Liver (tissue), 3 donors: ENCODE measurements around the gene PLCB1.

Source experiments
- NR2F2 ChIP-seq: IDR thresholded peaks from 2 replicates; pipeline ENCODE4 v1.6.1; 2016; ENCODE audit warnings: antibody characterized with exemption
- RAD21 ChIP-seq, 2 donors: IDR thresholded peaks; 2 replicates each; pipeline ENCODE4 v1.6.1; 2016; ENCODE audit warnings: antibody characterized with exemption in 2 of 2, mild to moderate bottlenecking in 2 of 2
- TAF1 ChIP-seq: conservative IDR thresholded peaks from 2 replicates; pipeline ENCODE4 v1.6.1; 2016; ENCODE audit warnings: antibody characterized with exemption, mild to moderate bottlenecking
- YY1 ChIP-seq: IDR thresholded peaks from 2 replicates; pipeline ENCODE4 v1.6.1; 2016; ENCODE audit warnings: antibody characterized with exemption, mild to moderate bottlenecking
- TF ChIP-seq, protein P1 (sequence below): fragments of 150-350 bp; IDR thresholded peaks from 2 replicates; pipeline ENCODE4 v1.5.1; 2017; ENCODE audit warnings: improper control_type of control experiment, low read depth, low read length; ENCODE audit not compliant: missing input control
- TF ChIP-seq, protein P2 (sequence below): IDR thresholded peaks from 2 replicates; pipeline ENCODE4 v1.6.1; 2016; ENCODE audit warnings: antibody characterized with exemption
- donor health status: healthy.
- donor health status: healthy.

DNA sequence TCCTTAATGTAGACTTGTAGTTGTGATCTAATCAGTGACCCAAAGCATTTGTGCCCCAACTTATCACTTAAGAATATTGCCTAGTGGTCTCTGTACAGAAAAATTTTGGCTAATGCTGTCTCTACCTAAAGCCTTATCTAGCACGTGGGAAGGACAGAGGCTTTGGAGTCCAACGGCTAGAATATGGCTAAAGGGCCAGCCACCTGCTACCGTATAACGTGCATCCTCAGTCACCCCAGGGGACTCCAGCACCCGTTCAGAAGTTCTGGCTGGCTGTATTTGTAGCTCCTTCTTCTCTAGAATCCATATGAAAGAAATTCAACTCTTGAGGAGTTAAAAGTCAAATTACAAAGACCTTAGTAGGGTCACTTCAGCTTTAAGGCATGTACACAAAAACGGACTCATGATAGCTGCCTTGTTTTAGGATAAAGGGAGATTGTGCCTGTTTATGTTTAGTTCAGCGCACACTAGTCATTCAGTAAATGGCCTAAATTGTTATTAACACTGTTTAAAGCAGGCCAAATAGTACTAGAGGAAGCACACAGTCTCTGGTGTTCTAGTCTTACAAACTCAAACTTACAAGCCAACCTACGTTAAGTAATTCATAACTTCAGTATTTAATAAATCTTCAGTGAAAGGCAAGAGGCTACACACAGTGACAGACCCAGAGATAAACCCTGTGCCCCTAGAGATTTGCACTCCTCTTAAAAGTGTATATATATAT is 529.3 kb downstream of the PLCB1 start:
- TF ChIP-seq, protein P1, sequence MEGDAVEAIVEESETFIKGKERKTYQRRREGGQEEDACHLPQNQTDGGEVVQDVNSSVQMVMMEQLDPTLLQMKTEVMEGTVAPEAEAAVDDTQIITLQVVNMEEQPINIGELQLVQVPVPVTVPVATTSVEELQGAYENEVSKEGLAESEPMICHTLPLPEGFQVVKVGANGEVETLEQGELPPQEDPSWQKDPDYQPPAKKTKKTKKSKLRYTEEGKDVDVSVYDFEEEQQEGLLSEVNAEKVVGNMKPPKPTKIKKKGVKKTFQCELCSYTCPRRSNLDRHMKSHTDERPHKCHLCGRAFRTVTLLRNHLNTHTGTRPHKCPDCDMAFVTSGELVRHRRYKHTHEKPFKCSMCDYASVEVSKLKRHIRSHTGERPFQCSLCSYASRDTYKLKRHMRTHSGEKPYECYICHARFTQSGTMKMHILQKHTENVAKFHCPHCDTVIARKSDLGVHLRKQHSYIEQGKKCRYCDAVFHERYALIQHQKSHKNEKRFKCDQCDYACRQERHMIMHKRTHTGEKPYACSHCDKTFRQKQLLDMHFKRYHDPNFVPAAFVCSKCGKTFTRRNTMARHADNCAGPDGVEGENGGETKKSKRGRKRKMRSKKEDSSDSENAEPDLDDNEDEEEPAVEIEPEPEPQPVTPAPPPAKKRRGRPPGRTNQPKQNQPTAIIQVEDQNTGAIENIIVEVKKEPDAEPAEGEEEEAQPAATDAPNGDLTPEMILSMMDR = no peak
- TF ChIP-seq TAF1 = no peak
- no peak for TF ChIP-seq YY1
- TF ChIP-seq NR2F2 = no peak
- no peak for TF ChIP-seq RAD21 (IDR thresholded peaks at IDR 0.05)
- TF ChIP-seq, protein P2, sequence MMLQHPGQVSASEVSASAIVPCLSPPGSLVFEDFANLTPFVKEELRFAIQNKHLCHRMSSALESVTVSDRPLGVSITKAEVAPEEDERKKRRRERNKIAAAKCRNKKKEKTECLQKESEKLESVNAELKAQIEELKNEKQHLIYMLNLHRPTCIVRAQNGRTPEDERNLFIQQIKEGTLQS = no peak
